HepG2 (cell line): Measurements from ENCODE around the gene CD14. TPM values are rescaled to one million over a fixed set of nuclear protein-coding genes. Genes with fewer than 3 reads are reported as not detected.

ENCODE experiments used
- CHD4 ChIP-seq: fragments of 200-600 bp; sonication (generic); IDR thresholded peaks from 2 replicates; pipeline ENCODE4 v1.7.0; 2017; ENCODE audit warnings: mild to moderate bottlenecking, low read length, borderline replicate concordance
- HMGA1 ChIP-seq: sonication (generic); formaldehyde crosslinking; conservative IDR thresholded peaks from 2 replicates; pipeline ENCODE4 v1.4.0; 2020; ENCODE audit warnings: missing genetic modification reagents
- ISX ChIP-seq: sonication (generic); formaldehyde crosslinking; conservative IDR thresholded peaks from 2 replicates; pipeline ENCODE4 v1.5.0; 2020; ENCODE audit warnings: missing genetic modification reagents
- RNF219 ChIP-seq: sonication (generic); formaldehyde crosslinking; IDR thresholded peaks from 2 replicates; pipeline ENCODE4 v1.5.0; 2020; ENCODE audit warnings: mild to moderate bottlenecking, missing genetic modification reagents
- TFE3 ChIP-seq: IDR thresholded peaks from 2 replicates; pipeline ENCODE4 v1.6.1; 2016
- UBTF ChIP-seq: sonication (generic); formaldehyde crosslinking; IDR thresholded peaks from 2 replicates; pipeline ENCODE4 v1.4.0; 2020; ENCODE audit warnings: mild to moderate bottlenecking, missing genetic modification reagents
- ZNF318 ChIP-seq: sonication (generic); formaldehyde crosslinking; IDR thresholded peaks from 2 replicates; pipeline ENCODE4 v1.4.0; 2020; ENCODE audit warnings: mild to moderate bottlenecking, missing genetic modification reagents
- ZNF598 ChIP-seq: sonication (generic); formaldehyde crosslinking; IDR thresholded peaks from 2 replicates; pipeline ENCODE4 v1.5.1; 2020; ENCODE audit warnings: mild to moderate bottlenecking, missing genetic modification reagents, borderline replicate concordance
- ZNF639 ChIP-seq: conservative IDR thresholded peaks from 2 replicates; pipeline ENCODE4 v1.6.1; 2018; ENCODE audit warnings: missing genetic modification reagents
- ZNF788 ChIP-seq: sonication (generic); formaldehyde crosslinking; IDR thresholded peaks from 2 replicates; pipeline ENCODE4 v1.5.0; 2020; ENCODE audit warnings: mild to moderate bottlenecking, missing genetic modification reagents, borderline replicate concordance
- polyA plus RNA-seq, 8 experiments: library from polyadenylated mRNA; depleted of rRNA in 3 of 8; stranded (reverse) in 7 of 8; unstranded in 1 of 8; fragments of >200 nt; fragmentation: Illumina TruSeq in 4 of 8; extraction: Trizol in 4 of 8; gene quantifications; 2 replicates each; pipeline versions ENCODE4 v1.2.1 to v1.2.3, GENCODE V29; 2011 to 2016; ENCODE audit warnings: low read depth in 4 of 8, missing spikeins in 1 of 8, mixed read lengths in 1 of 8; ENCODE audit not compliant: insufficient read depth in 1 of 8
- total RNA-seq, 5 experiments: library from RNA; depleted of rRNA; stranded (reverse); fragments of >200 nt; fragmentation: Illumina TruSeq; extraction: Trizol; gene quantifications; 2 replicates each; pipeline ENCODE4 v1.2.3, GENCODE V29; 2016; ENCODE audit warnings: low read depth in 1 of 5

CD14 gene
- total and polyA plus RNA-seq, 2 of the 13 experiments (the other 11 are each of a cell fraction or from before 2014, with no cell fraction given) = 1.7 to 4.7 TPM

GRCh38 chr5:140639148-140639981, 6.4 kb upstream of the CD14 start, which contains the start of gene TMCO6 (continued):
- TF ChIP-seq ZNF788 (CRISPR knock-in tag) (peak; percentile 18; the same call in 1 of the 2 replicates), ZNF639 (peak; percentile 46), ZNF318 (CRISPR knock-in tag) (no peak), ISX (CRISPR knock-in tag) (no peak), RNF219 (CRISPR knock-in tag) (no peak), TFE3 (CRISPR knock-in tag) (peak; percentile 64), HMGA1 (no peak), ZNF598 (CRISPR knock-in tag) (peak; percentile 47; the same call in 1 of the 2 replicates), CHD4 (no peak), UBTF (CRISPR knock-in tag) (peak; percentile 64)
